BLaER1 (cell line): ENCODE results near the gene JOSD2.

Experiments used
- H3K27ac ChIP-seq: shearing (Covaris generic); formaldehyde crosslinking; 2 replicates; pipeline ENCODE4 v1.8.1; 2022
- H3K27me3 ChIP-seq: shearing (Covaris generic); formaldehyde crosslinking; 2 replicates; pipeline ENCODE4 v1.8.1; 2022
- H3K36me3 ChIP-seq: shearing (Covaris generic); formaldehyde crosslinking; 2 replicates; pipeline ENCODE4 v1.8.1; 2022
- H3K4me1 ChIP-seq: shearing (Covaris generic); formaldehyde crosslinking; 2 replicates; pipeline ENCODE4 v1.8.1; 2022
- H3K4me2 ChIP-seq: shearing (Covaris generic); formaldehyde crosslinking; 2 replicates; pipeline ENCODE4 v1.8.1; 2022
- H3K4me3 ChIP-seq: shearing (Covaris generic); formaldehyde crosslinking; 2 replicates; pipeline ENCODE4 v1.8.1; 2022
- H3K9ac ChIP-seq: shearing (Covaris generic); formaldehyde crosslinking; 2 replicates; pipeline ENCODE4 v1.8.1; 2022
- H3K9me3 ChIP-seq: shearing (Covaris generic); formaldehyde crosslinking; 2 replicates; pipeline ENCODE4 v1.8.1; 2022
- H4K20me1 ChIP-seq: shearing (Covaris generic); formaldehyde crosslinking; 2 replicates; pipeline ENCODE4 v1.8.1; 2022
- Cebpa-rat ChIP-seq: shearing (Covaris generic); IDR thresholded peaks from 2 replicates; pipeline ENCODE4 v1.8.1; 2022

Gene JOSD2

GRCh38 chr19:50547385-50548190 lies 36.6 kb upstream of the JOSD2 start:
- Histone ChIP-seq H4K20me1 (no peaks in the 10 kb centered on the region), H3K27ac (peak overlapping the region; percentile 50), H3K36me3 (no peaks in the 10 kb centered on the region), H3K4me2 (peak overlapping the region; percentile 94), H3K4me3 (no peak overlapping the region), H3K9ac (peak overlapping the region; percentile 59; the same call in 1 of the 2 replicates), H3K4me1 (peaks cover 85% of the 10 kb centered on the region), H3K9me3 (no peaks in the 10 kb centered on the region), H3K27me3 (peaks cover 37% of the 10 kb centered on the region; the same call in 1 of the 2 replicates)
- no peak for TF ChIP-seq Cebpa-rat

GRCh38 chr19:50546527-50547221 lies 35.7 kb upstream of the JOSD2 start:
- peak overlapping the region; percentile 94 for H3K4me2 ChIP-seq
- H3K4me3 ChIP-seq, result no peak overlapping the region
- peak overlapping the region; percentile 50 for H3K27ac ChIP-seq
- H3K9me3 ChIP-seq, result no peaks in the 10 kb centered on the region
- H3K4me1 ChIP-seq, result peaks cover 87% of the 10 kb centered on the region
- H4K20me1 ChIP-seq, result no peaks in the 10 kb centered on the region
- no peak for TF ChIP-seq Cebpa-rat
- peak overlapping the region; percentile 59; the same call in 1 of the 2 replicates for H3K9ac ChIP-seq
- peaks cover 28% of the 10 kb centered on the region; the same call in 1 of the 2 replicates for H3K27me3 ChIP-seq
- no peaks in the 10 kb centered on the region for H3K36me3 ChIP-seq

- H3K9ac ChIP-seq, result no peak overlapping the region; the same call in 1 of the 2 replicates
- H3K27me3 ChIP-seq, result no peaks in the 10 kb centered on the region
- H3K36me3 ChIP-seq, result no peaks in the 10 kb centered on the region
- H4K20me1 ChIP-seq, result no peaks in the 10 kb centered on the region
- peak overlapping the region; percentile 80 for H3K4me2 ChIP-seq
- peak overlapping the region; percentile 58 for H3K27ac ChIP-seq
- H3K9me3 ChIP-seq, result no peaks in the 10 kb centered on the region
- H3K4me1 ChIP-seq, result peaks cover 65% of the 10 kb centered on the region
- TF ChIP-seq Cebpa-rat, result no peak
- no peak overlapping the region for H3K4me3 ChIP-seq
Measured at GRCh38 chr19:50542943-50543342, 32.0 kb upstream of the JOSD2 start.

GRCh38 chr19:50537769-50538230 lies 26.8 kb upstream of the JOSD2 start:
- H4K20me1 ChIP-seq, result no peaks in the 10 kb centered on the region
- H3K27ac ChIP-seq, result no peak overlapping the region
- H3K4me3 ChIP-seq, result no peak overlapping the region
- peaks cover 30% of the 10 kb centered on the region for H3K4me1 ChIP-seq
- no peak overlapping the region for H3K9ac ChIP-seq
- peaks cover 13% of the 10 kb centered on the region for H3K9me3 ChIP-seq
- H3K36me3 ChIP-seq, result no peaks in the 10 kb centered on the region
- no peaks in the 10 kb centered on the region for H3K27me3 ChIP-seq
- no peak for TF ChIP-seq Cebpa-rat
- H3K4me2 ChIP-seq, result no peak overlapping the region

- no peak for TF ChIP-seq Cebpa-rat
- Histone ChIP-seq H3K27ac (no peak overlapping the region), H3K9ac (no peak overlapping the region), H3K27me3 (no peaks in the 10 kb centered on the region), H3K36me3 (no peaks in the 10 kb centered on the region), H3K4me3 (no peak overlapping the region), H3K4me1 (peaks cover 25% of the 10 kb centered on the region), H3K9me3 (peaks cover 18% of the 10 kb centered on the region), H3K4me2 (no peak overlapping the region), H4K20me1 (no peaks in the 10 kb centered on the region)
Measured at GRCh38 chr19:50537306-50537685, 26.3 kb upstream of the JOSD2 start.

- TF ChIP-seq Cebpa-rat, result no peak
- H3K4me1 ChIP-seq, result peaks cover 20% of the 10 kb centered on the region
- no peak overlapping the region for H3K9ac ChIP-seq
- H3K4me2 ChIP-seq, result no peak overlapping the region
- H3K27me3 ChIP-seq, result no peaks in the 10 kb centered on the region
- H3K27ac ChIP-seq, result no peak overlapping the region
- no peaks in the 10 kb centered on the region for H3K36me3 ChIP-seq
- no peak overlapping the region for H3K4me3 ChIP-seq
- peaks cover 23% of the 10 kb centered on the region for H3K9me3 ChIP-seq
- H4K20me1 ChIP-seq, result no peaks in the 10 kb centered on the region
Measured at GRCh38 chr19:50536662-50537305, 25.8 kb upstream of the JOSD2 start.

GRCh38 chr19:50535672-50536187 lies 24.7 kb upstream of the JOSD2 start:
- Histone ChIP-seq H4K20me1 (no peaks in the 10 kb centered on the region), H3K4me1 (peaks cover 11% of the 10 kb centered on the region; the same call in 1 of the 2 replicates), H3K9me3 (peaks cover 26% of the 10 kb centered on the region), H3K27ac (no peak overlapping the region), H3K4me2 (peak overlapping the region; percentile 11; the same call in 1 of the 2 replicates), H3K36me3 (no peaks in the 10 kb centered on the region), H3K27me3 (no peaks in the 10 kb centered on the region), H3K9ac (no peak overlapping the region), H3K4me3 (no peak overlapping the region)
- TF ChIP-seq Cebpa-rat, result no peak

- Histone ChIP-seq H3K9me3 (peaks cover 26% of the 10 kb centered on the region), H3K36me3 (no peaks in the 10 kb centered on the region), H3K4me1 (peaks cover 11% of the 10 kb centered on the region; the same call in 1 of the 2 replicates), H3K9ac (no peak overlapping the region), H3K27ac (no peak overlapping the region), H3K4me2 (no peak overlapping the region), H4K20me1 (no peaks in the 10 kb centered on the region), H3K27me3 (no peaks in the 10 kb centered on the region), H3K4me3 (no peak overlapping the region)
- no peak for TF ChIP-seq Cebpa-rat
Measured at GRCh38 chr19:50534478-50534877, 23.5 kb upstream of the JOSD2 start.

- H3K9ac ChIP-seq, result no peak overlapping the region
- H3K4me3 ChIP-seq, result no peak overlapping the region
- no peak overlapping the region for H3K27ac ChIP-seq
- H3K4me2 ChIP-seq, result no peak overlapping the region
- H3K27me3 ChIP-seq, result no peaks in the 10 kb centered on the region
- H4K20me1 ChIP-seq, result no peaks in the 10 kb centered on the region
- no peaks in the 10 kb centered on the region for H3K36me3 ChIP-seq
- H3K9me3 ChIP-seq, result peaks cover 26% of the 10 kb centered on the region
- H3K4me1 ChIP-seq, result peaks cover 11% of the 10 kb centered on the region; the same call in 1 of the 2 replicates
- TF ChIP-seq Cebpa-rat, result no peak
Measured at GRCh38 chr19:50532952-50533351, 22.0 kb upstream of the JOSD2 start.
